Prostate gland (tissue), 2 donors: ENCODE results near the gene FDPS. TPM values are rescaled to one million over a fixed set of nuclear protein-coding genes. Genes with fewer than 3 reads are reported as not detected.

Experiments
- DNase-seq: peaks from one replicate; pipeline ENCODE4 v3.0.0-alpha.2; 2019; ENCODE audit warnings: low spot score
- H3K27ac ChIP-seq, 2 donors: fragments of 200-600 bp; sonication (generic); 2 replicates each; pipeline ENCODE4 v1.5.1; 2017 to 2019
- H3K27me3 ChIP-seq: fragments of 200-600 bp; sonication (generic); replicated peaks from 2 replicates; pipeline ENCODE4 v1.5.1; 2019; ENCODE audit not compliant: insufficient read depth
- H3K36me3 ChIP-seq, 2 donors: fragments of 200-600 bp; sonication (generic); 1 replicate in 1 of 2; 2 replicates in 1 of 2; pipeline versions ENCODE4 v1.5.1 to v1.8.1; 2017 to 2019
- H3K4me1 ChIP-seq: fragments of 200-600 bp; sonication (generic); replicated peaks from 2 replicates; pipeline ENCODE4 v1.5.1; 2019
- H3K4me3 ChIP-seq, 2 donors: fragments of 200-600 bp; sonication (generic); 2 replicates each; pipeline ENCODE4 v1.5.1; 2017 to 2019
- H3K9me3 ChIP-seq: fragments of 200-600 bp; sonication (generic); 2 replicates; pipeline ENCODE4 v1.5.1; 2017
- POLR2A ChIP-seq: fragments of 450-650 bp; IDR thresholded peaks from one replicate; pipeline ENCODE4 v1.6.1; 2016; ENCODE audit warnings: antibody characterized with exemption, mild to moderate bottlenecking
- POLR2AphosphoS5 ChIP-seq: sonication (generic); formaldehyde crosslinking; IDR thresholded peaks from one replicate; pipeline ENCODE4 v1.6.1; 2017; ENCODE audit warnings: antibody characterized with exemption
- WGBS: methylation state at CpG from one replicate; pipeline ENCODE4 v1.1.5; 2018; 5-methylcytosine and 5-hydroxymethylcytosine counted together
- intact Hi-C: fragments of 100-400 bp; cut with DNase I; formaldehyde crosslinking; loops from one replicate; pipeline ENCODE4 v1.14.2; 2022
- total RNA-seq, 2 donors: library from RNA; depleted of rRNA; stranded (reverse); fragments of >200 nt; gene quantifications; one replicate each; pipeline ENCODE4 v1.1.0, GENCODE V29; 2016
- TF ChIP-seq, protein P1 (sequence below), 4 experiments: fragments of 200-600 bp in 2 of 4; fragments of 450-650 bp in 2 of 4; sonication (generic) in 2 of 4; IDR thresholded peaks; 1 replicate in 3 of 4; 2 replicates in 1 of 4; pipeline ENCODE4 v1.5.1; 2016 to 2019; ENCODE audit warnings: antibody characterized with exemption in 4 of 4, mild to moderate bottlenecking in 2 of 4, moderate library complexity in 2 of 4

FDPS gene
- total RNA-seq, 2 donors from 2014 or later: 59.6 to 100 TPM

DNA sequence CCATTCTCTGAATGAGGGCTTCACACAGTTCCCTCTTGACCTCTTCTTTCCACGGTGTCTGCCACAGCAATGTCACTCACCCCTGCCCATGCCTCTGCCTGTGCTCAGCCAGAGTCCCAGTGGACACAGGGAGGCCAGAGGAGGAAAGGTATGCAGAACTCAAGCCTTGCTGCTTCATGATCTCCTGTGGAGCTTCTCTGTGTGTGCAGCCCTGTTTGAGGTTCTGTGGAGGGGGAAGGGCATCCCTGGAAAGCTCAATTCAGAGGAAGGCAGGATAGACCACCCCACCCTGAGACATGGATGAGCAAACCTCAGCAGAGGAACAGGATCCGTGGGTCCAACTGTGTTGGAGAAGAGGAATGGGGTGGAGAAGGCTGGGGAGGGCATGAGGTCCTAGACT, 29.4 kb upstream of the FDPS start:
- Histone ChIP-seq H3K36me3 (no peaks in the 10 kb centered on the region), H3K4me1 (peaks cover 4% of the 10 kb centered on the region), H3K9me3 (no peaks in the 10 kb centered on the region), H3K4me3 (no peak overlapping the region), H3K27me3 (no peaks in the 10 kb centered on the region), H3K27ac (no peak overlapping the region)
- intact Hi-C loops: loop anchor here (5.0 to 10.0 kb wide), 3 partner anchors 226 to 313 kb away; partner anchors contain the start of gene ASH1L
- TF ChIP-seq POLR2A (no peak), POLR2AphosphoS5 (no peak)
- TF ChIP-seq, protein P1, sequence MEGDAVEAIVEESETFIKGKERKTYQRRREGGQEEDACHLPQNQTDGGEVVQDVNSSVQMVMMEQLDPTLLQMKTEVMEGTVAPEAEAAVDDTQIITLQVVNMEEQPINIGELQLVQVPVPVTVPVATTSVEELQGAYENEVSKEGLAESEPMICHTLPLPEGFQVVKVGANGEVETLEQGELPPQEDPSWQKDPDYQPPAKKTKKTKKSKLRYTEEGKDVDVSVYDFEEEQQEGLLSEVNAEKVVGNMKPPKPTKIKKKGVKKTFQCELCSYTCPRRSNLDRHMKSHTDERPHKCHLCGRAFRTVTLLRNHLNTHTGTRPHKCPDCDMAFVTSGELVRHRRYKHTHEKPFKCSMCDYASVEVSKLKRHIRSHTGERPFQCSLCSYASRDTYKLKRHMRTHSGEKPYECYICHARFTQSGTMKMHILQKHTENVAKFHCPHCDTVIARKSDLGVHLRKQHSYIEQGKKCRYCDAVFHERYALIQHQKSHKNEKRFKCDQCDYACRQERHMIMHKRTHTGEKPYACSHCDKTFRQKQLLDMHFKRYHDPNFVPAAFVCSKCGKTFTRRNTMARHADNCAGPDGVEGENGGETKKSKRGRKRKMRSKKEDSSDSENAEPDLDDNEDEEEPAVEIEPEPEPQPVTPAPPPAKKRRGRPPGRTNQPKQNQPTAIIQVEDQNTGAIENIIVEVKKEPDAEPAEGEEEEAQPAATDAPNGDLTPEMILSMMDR (IDR thresholded peaks at IDR 0.05): no peak
- 90% methylated on average over 2 of the region's 2 CpGs for WGBS
- no peak for DNase-seq

DNA sequence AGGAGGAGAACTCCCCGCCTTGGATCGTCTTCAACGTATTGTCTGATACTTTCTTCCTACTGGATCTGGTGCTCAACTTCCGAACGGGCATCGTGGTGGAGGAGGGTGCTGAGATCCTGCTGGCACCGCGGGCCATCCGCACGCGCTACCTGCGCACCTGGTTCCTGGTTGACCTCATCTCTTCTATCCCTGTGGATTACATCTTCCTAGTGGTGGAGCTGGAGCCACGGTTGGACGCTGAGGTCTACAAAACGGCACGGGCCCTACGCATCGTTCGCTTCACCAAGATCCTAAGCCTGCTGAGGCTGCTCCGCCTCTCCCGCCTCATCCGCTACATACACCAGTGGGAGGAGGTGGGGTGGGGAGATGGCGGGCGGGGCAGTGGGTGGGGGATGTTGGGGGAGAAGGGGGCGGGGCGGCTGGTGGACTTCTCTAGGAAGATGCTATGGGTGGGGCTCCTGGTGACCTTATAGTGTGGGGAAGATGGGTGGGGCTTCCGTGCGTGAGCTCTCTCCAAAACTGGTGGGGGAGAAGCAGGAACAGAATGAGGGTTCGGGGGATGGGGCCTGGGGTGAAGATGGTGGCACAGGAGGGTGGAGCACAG, 26.1 kb upstream of the FDPS start:
- DNase-seq: no peak
- TF ChIP-seq POLR2A (no peak), POLR2AphosphoS5 (no peak)
- TF ChIP-seq, protein P1 (IDR thresholded peaks at IDR 0.05): no peak
- Histone ChIP-seq H3K27ac (no peak overlapping the region), H3K9me3 (no peaks in the 10 kb centered on the region), H3K4me3 (no peak overlapping the region), H3K4me1 (peaks cover 4% of the 10 kb centered on the region), H3K27me3 (no peaks in the 10 kb centered on the region), H3K36me3 (no peaks in the 10 kb centered on the region)
- 95% methylated on average over 29 of the region's 29 CpGs for WGBS
- intact Hi-C loops: no loop called here

DNA sequence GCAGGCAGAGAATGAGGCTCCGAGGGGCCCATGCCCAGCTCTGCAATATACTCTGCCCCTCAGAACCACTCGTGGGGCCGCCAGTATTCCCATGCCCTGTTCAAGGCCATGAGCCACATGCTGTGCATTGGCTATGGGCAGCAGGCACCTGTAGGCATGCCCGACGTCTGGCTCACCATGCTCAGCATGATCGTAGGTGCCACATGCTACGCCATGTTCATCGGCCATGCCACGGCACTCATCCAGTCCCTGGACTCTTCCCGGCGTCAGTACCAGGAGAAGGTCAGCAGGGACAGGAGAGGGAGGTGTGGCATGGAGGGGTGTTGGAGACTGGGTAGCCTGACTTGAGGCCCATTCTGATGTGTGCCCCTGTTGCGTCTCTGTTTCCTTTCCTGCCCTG, 24.2 kb upstream of the FDPS start:
- H3K9me3 ChIP-seq: no peaks in the 10 kb centered on the region
- no peaks in the 10 kb centered on the region for H3K27me3 ChIP-seq
- TF ChIP-seq, protein P1 (IDR thresholded peaks at IDR 0.05): no peak
- TF ChIP-seq POLR2AphosphoS5 (no peak), POLR2A (no peak)
- no peak for DNase-seq
- H3K4me1 ChIP-seq: no peaks in the 10 kb centered on the region
- intact Hi-C loops: no loop called here
- H3K4me3 ChIP-seq: no peak overlapping the region
- no peaks in the 10 kb centered on the region for H3K36me3 ChIP-seq
- H3K27ac ChIP-seq: no peak overlapping the region
- WGBS: 93% methylated on average over 12 of the region's 12 CpGs

DNA sequence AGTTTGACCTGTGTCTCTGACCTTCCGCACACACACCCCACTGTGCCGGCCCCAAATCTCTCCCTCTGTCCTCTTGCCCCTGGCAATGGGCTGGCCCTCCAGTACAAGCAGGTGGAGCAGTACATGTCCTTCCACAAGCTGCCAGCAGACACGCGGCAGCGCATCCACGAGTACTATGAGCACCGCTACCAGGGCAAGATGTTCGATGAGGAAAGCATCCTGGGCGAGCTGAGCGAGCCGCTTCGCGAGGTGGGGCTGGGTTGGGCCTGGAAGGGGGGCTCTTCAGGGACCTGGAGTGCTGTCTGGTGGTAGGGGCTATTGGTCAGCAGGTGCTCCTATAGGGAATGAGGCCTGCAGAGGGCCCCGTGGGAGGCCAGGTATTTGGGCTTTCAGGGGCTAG, 23.6 kb upstream of the FDPS start:
- intact Hi-C loops: no loop called here
- TF ChIP-seq, protein P1 (IDR thresholded peaks at IDR 0.05): no peak
- TF ChIP-seq POLR2AphosphoS5 (no peak), POLR2A (no peak)
- Histone ChIP-seq H3K4me1 (no peaks in the 10 kb centered on the region), H3K36me3 (no peaks in the 10 kb centered on the region), H3K27me3 (no peaks in the 10 kb centered on the region), H3K4me3 (no peak overlapping the region), H3K9me3 (no peaks in the 10 kb centered on the region), H3K27ac (no peak overlapping the region)
- DNase-seq: no peak
- 89% methylated on average over 14 of the region's 14 CpGs for WGBS

DNA sequence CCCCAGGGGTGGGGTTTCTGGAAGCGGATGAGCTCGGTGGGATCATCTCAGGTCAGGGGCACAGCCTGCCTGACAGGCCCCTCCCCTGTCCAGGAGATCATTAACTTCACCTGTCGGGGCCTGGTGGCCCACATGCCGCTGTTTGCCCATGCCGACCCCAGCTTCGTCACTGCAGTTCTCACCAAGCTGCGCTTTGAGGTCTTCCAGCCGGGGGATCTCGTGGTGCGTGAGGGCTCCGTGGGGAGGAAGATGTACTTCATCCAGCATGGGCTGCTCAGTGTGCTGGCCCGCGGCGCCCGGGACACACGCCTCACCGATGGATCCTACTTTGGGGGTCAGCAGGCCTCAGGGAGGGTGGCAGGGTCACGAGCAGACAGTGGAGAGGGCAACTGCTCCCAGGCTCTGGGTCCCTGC, 23.0 kb upstream of the FDPS start:
- H3K27me3 ChIP-seq: no peaks in the 10 kb centered on the region
- 88% methylated on average over 18 of the region's 18 CpGs for WGBS
- H3K9me3 ChIP-seq: no peaks in the 10 kb centered on the region
- no peaks in the 10 kb centered on the region for H3K4me1 ChIP-seq
- H3K4me3 ChIP-seq: no peak overlapping the region
- TF ChIP-seq POLR2A (no peak), POLR2AphosphoS5 (no peak)
- TF ChIP-seq, protein P1 (IDR thresholded peaks at IDR 0.05): no peak
- no peak overlapping the region for H3K27ac ChIP-seq
- DNase-seq: no peak
- intact Hi-C loops: no loop called here
- H3K36me3 ChIP-seq: no peaks in the 10 kb centered on the region
